GM12878 (cell line): ENCODE data around the gene LCE1D. TPM values are rescaled to one million over a fixed set of nuclear protein-coding genes. Genes with fewer than 3 reads are reported as not detected.

Source experiments
- ATAC-seq: fragments of 200-7000 bp; cut with Tn5 transposase; 3 replicates; pipeline ENCODE4 v1.9.1; 2020; ENCODE audit warnings: mild to moderate bottlenecking, moderate library complexity
- BruUV-seq: library from RNA; stranded (reverse); fragments of 400-500 nt; replicated peaks from 2 replicates; lab custom pipeline; 2021; lab: Mats Ljungman, UMichigan
- CTCF ChIA-PET: fragments of 300-600 bp; sonication (Branson Sonifier 250); formaldehyde crosslinking; extraction: SDS; loops from one replicate; lab custom pipeline; 2021; ENCODE audit warnings: inconsistent platforms; lab: Yijun Ruan, JAX
- POLR2A ChIA-PET: fragments of 350-600 bp; formaldehyde crosslinking; extraction: SDS; loops from one replicate; lab custom pipeline; 2021; ENCODE audit warnings: inconsistent platforms; lab: Charles Lee
- RAD21 ChIA-PET: fragments of 300-600 bp; sonication (Branson Sonifier 250); formaldehyde crosslinking; loops from one replicate; lab custom pipeline; 2023; ENCODE audit warnings: antibody characterized with exemption; ENCODE audit not compliant: unreplicated experiment; lab: Charles Lee
- SMC1A ChIA-PET: fragments of 300-600 bp; sonication (Branson Sonifier 250); formaldehyde crosslinking; loops from one replicate; lab custom pipeline; 2023; ENCODE audit not compliant: unreplicated experiment, uncharacterized antibody; lab: Charles Lee
- DNase-seq: peaks from one replicate; pipeline ENCODE4 v3.0.0-alpha.2; 2011; ENCODE audit warnings: low read depth, low spot score
- FAIRE-seq: peaks from 3 replicates; lab custom pipeline; 2011; peaks lifted over from hg19 to GRCh38; lab: Jason Lieb, UNC
- H2AFZ ChIP-seq: 2 replicates; pipeline ENCODE4 v1.6.0; 2011; ENCODE audit warnings: low read depth, low read length, control low read depth; ENCODE audit not compliant: control insufficient read depth
- H3K27ac ChIP-seq: 2 replicates; pipeline ENCODE4 v1.5.1; 2011; ENCODE audit warnings: control low read depth; ENCODE audit not compliant: control insufficient read depth, insufficient read depth
- H3K27me3 ChIP-seq, 2 experiments: replicated peaks in 1 of 2; 2 replicates each; pipeline versions ENCODE4 v1.6.0 to v1.6.1; 2011; ENCODE audit warnings: low read length in 1 of 2; ENCODE audit not compliant: control insufficient read depth in 2 of 2, insufficient read depth in 2 of 2
- H3K36me3 ChIP-seq, 2 experiments: 2 replicates each; pipeline ENCODE4 v1.5.1; 2011; ENCODE audit warnings: low read length in 1 of 2; ENCODE audit not compliant: control insufficient read depth in 2 of 2, insufficient read depth in 2 of 2
- H3K4me1 ChIP-seq: 2 replicates; pipeline ENCODE4 v1.6.1; 2011; ENCODE audit warnings: mild to moderate bottlenecking, low read length, moderate library complexity, mixed read lengths; ENCODE audit not compliant: control insufficient read depth, insufficient read depth
- H3K4me2 ChIP-seq: 2 replicates; pipeline ENCODE4 v1.6.0; 2011; ENCODE audit warnings: control low read depth; ENCODE audit not compliant: control insufficient read depth, insufficient read depth
- H3K4me3 ChIP-seq: fragments of 200-600 bp; sonication (generic); 2 replicates; pipeline ENCODE4 v1.5.1; 2016
- H3K79me2 ChIP-seq: 2 replicates; pipeline ENCODE4 v1.6.0; 2011; ENCODE audit warnings: low read length; ENCODE audit not compliant: control insufficient read depth, insufficient read depth
- H3K9ac ChIP-seq: 2 replicates; pipeline ENCODE4 v1.8.0; 2011; ENCODE audit warnings: low read length, control low read depth, mixed read lengths; ENCODE audit not compliant: control insufficient read depth, insufficient read depth
- H3K9me3 ChIP-seq: replicated peaks from 3 replicates; pipeline ENCODE4 v1.5.1; 2011; ENCODE audit warnings: mild to moderate bottlenecking, low read length; ENCODE audit not compliant: control insufficient read depth, insufficient read depth
- H4K20me1 ChIP-seq: 2 replicates; pipeline ENCODE4 v1.6.0; 2011; ENCODE audit not compliant: control insufficient read depth, insufficient read depth
- ASH2L ChIP-seq: fragments of 300-600, 200-600 bp; sonication (generic); IDR thresholded peaks from 2 replicates; pipeline ENCODE4 v1.6.1; 2017; ENCODE audit warnings: low read depth, mild to moderate bottlenecking, borderline replicate concordance
- BHLHE40 ChIP-seq, 2 experiments: fragments of 450-650 bp in 1 of 2; IDR thresholded peaks; 2 replicates each; pipeline ENCODE4 v1.6.1; 2011 to 2017; ENCODE audit warnings: low read depth in 2 of 2, borderline replicate concordance in 1 of 2, improper control_type of control experiment in 1 of 2, low read length in 1 of 2, mild to moderate bottlenecking in 1 of 2
- MEF2B ChIP-seq: fragments of 450-650 bp; IDR thresholded peaks from 2 replicates; pipeline ENCODE4 v1.6.1; 2018; ENCODE audit warnings: mild to moderate bottlenecking, moderate library complexity; ENCODE audit not compliant: partially characterized antibody, poor library complexity, severe bottlenecking
- NFYA ChIP-seq: IDR thresholded peaks from 2 replicates; pipeline ENCODE4 v1.6.1; 2011; ENCODE audit warnings: low read depth, mild to moderate bottlenecking, low read length, improper control_type of control experiment, borderline replicate concordance
- RBBP5 ChIP-seq: fragments of 200-600 bp; sonication (generic); conservative IDR thresholded peaks from 2 replicates; pipeline ENCODE4 v1.6.1; 2016
- ZSCAN29 ChIP-seq: fragments of 450-650 bp; IDR thresholded peaks from 2 replicates; pipeline ENCODE4 v1.6.1; 2017; ENCODE audit warnings: mild to moderate bottlenecking, moderate library complexity
- WGBS: methylation state at CpG from one replicate; pipeline ENCODE4 v1.1.6; 2016; ENCODE audit warnings: low lambda C conversion rate; ENCODE audit not compliant: insufficient replicate concordance, insufficient coverage; ENCODE audit errors: missing lambda C conversion rate; 5-methylcytosine and 5-hydroxymethylcytosine counted together
- in situ Hi-C: fragments of 300-500 bp; cut with MboI; formaldehyde crosslinking; loops from 9 replicates; pipeline ENCODE4 v1.14.3; 2018; ENCODE audit warnings: mixed read lengths
- intact Hi-C: fragments of 100-400 bp; cut with micrococcal nuclease; formaldehyde crosslinking; loops from one replicate; pipeline ENCODE4 v1.14.2; 2022; ENCODE audit not compliant: unreplicated experiment
- polyA plus RNA-seq, 11 experiments: library from polyadenylated mRNA; depleted of rRNA in 4 of 11; unstranded in 6 of 11; stranded (reverse) in 5 of 11; fragments of >200 nt; fragmentation: Nextera tagmentation in 4 of 11; fragmentation: Illumina TruSeq in 1 of 11; extraction: Ambion mirVana in 4 of 11; extraction: Trizol in 1 of 11; gene quantifications; 1 replicate in 1 of 11; 2 replicates in 10 of 11; pipeline versions ENCODE4 v1.2.1 to v1.2.3, GENCODE V29; 2011 to 2016; ENCODE audit warnings: inconsistent platforms in 2 of 11, missing spikeins in 2 of 11, low read depth in 1 of 11
- total RNA-seq, 4 experiments: library from RNA; depleted of rRNA in 3 of 4; stranded (reverse); fragments of >200 nt in 3 of 4; fragmentation: Illumina TruSeq in 1 of 4; extraction: Trizol in 1 of 4; gene quantifications; 2 replicates each; pipeline versions ENCODE4 v1.2.1 to v1.2.3, GENCODE V29; 2013 to 2021
- TF ChIP-seq, protein P1 (sequence below), 3 experiments: IDR thresholded peaks in 2 of 3; conservative IDR thresholded peaks in 1 of 3; 2 replicates each; pipeline ENCODE4 v1.5.1; 2011; ENCODE audit warnings: low read depth in 3 of 3, low read length in 3 of 3, mild to moderate bottlenecking in 3 of 3, control low read depth in 2 of 3, moderate library complexity in 2 of 3, inconsistent platforms in 1 of 3, mixed read lengths in 1 of 3; ENCODE audit not compliant: control insufficient read depth in 2 of 3, insufficient read depth in 1 of 3; ENCODE audit errors: extremely low read depth in 1 of 3
- TF ChIP-seq, protein P2 (sequence below): fragments of 450-650 bp; formaldehyde crosslinking; IDR thresholded peaks from 2 replicates; pipeline ENCODE4 v1.4.0; 2022; ENCODE audit warnings: mild to moderate bottlenecking, moderate library complexity
- TF ChIP-seq, protein P3 (sequence below): IDR thresholded peaks from 2 replicates; pipeline ENCODE4 v1.6.1; 2012; ENCODE audit warnings: low read depth, low read length, improper control_type of control experiment

The LCE1D gene
- total and polyA plus RNA-seq, 10 of the 15 experiments (the other 5 are each of a cell fraction or from before 2014, with no cell fraction given) = not detected

DNA sequence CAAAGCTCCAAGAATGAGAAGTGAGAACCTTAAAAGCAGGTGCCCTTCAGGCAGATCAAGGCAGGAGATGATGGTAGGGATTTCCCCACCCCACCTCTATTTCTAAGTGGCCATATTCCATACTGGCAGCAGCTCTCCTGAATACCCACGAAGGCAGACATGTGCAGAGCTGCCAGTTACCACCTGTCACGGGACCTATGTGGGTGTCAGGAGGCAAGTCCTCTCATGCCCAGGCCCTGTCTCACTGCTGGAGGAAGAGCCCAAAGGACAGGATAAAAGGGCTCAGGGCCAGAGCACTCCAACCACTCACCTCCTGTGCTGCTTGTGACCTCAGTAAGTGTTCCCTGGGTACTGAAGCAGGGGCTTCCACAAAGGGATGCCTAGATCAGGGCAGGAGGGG is 14.5 kb downstream of the LCE1D start:
- SMC1A ChIA-PET = no interaction called here
- Histone ChIP-seq H3K27ac (no peak overlapping the region), H3K4me2 (no peak overlapping the region), H2AFZ (no peak overlapping the region), H3K27me3 (peaks cover 0 to 5% of the 10 kb centered on the region in 2 experiments; a peak in 1 of 4 replicates), H3K36me3 (no peaks in the 10 kb centered on the region), H4K20me1 (no peaks in the 10 kb centered on the region), H3K9me3 (no peaks in the 10 kb centered on the region), H3K4me3 (no peak overlapping the region), H3K4me1 (no peaks in the 10 kb centered on the region), H3K9ac (no peak overlapping the region), H3K79me2 (no peaks in the 10 kb centered on the region)
- intact Hi-C loops (no loop called here), in situ Hi-C loops (no loop called here)
- RAD21 ChIA-PET = no interaction called here
- DNase-seq = no peak
- TF ChIP-seq BHLHE40 (IDR thresholded peaks at IDR 0.05; ENCODE audit: borderline replicate concordance in 1 of 2, low read depth in 2 of 2, low read length in 1 of 2) (peak in 1 of 2 experiments; percentile 19; a peak in 1 of 4 replicates), ZSCAN29 (no peak)
- no TSS peak for BruUV-seq
- 0% methylated on average over 2 of the region's 2 CpGs for WGBS
- FAIRE-seq = no peak
- CTCF ChIA-PET = no interaction called here
- peak; percentile 57 for ATAC-seq
- POLR2A ChIA-PET = no interaction called here

DNA sequence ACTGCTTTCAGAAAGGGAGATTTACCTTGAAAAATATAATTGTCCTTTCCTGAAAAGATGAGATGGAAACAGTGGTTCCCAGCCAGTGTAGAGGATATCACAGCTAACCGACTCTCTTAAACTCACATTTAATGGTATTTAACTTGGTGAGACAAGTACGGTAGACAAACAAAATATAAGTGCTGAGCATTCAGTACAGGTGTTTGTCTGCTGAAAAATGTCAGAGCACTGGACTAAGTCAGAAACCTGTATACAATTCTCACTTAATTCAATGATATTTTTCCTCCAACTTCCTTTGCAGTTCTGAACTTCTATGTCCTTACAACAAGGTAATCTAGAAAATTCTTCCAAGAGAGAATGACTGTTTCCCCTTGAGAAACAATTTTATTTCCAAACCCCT is 15.2 kb downstream of the LCE1D start, which contains the start of gene LCE1B:
Gene LCE1B (plus strand): TSS at position 301 of the 400 bp plus-strand sequence. CDS start 476 bp downstream, outside the sequence.
- DNase-seq = no peak
- Histone ChIP-seq H3K27me3 (peaks cover 0 to 5% of the 10 kb centered on the region in 2 experiments; a peak in 1 of 4 replicates), H2AFZ (no peak within 1 kb of the TSS), H3K36me3 (no peaks in the 10 kb centered on the region), H3K27ac (no peak within 1 kb of the TSS), H3K9ac (no peak within 1 kb of the TSS), H4K20me1 (no peaks in the 10 kb centered on the region), H3K4me2 (no peak within 1 kb of the TSS), H3K4me3 (no peak within 1 kb of the TSS), H3K9me3 (no peaks in the 10 kb centered on the region), H3K4me1 (no peaks in the 10 kb centered on the region), H3K79me2 (no peaks in the 10 kb centered on the region)
- intact Hi-C loops = no loop called here
- BruUV-seq = no TSS peak
- WGBS = 48% methylated on average over 2 of the region's 2 CpGs
- no peak for FAIRE-seq
- ChIA-PET SMC1A (no interaction called here), RAD21 (no interaction called here), CTCF (no interaction called here), POLR2A (no interaction called here)
- in situ Hi-C loops = no loop called here
- ATAC-seq = no peak
- TF ChIP-seq, protein P1, sequence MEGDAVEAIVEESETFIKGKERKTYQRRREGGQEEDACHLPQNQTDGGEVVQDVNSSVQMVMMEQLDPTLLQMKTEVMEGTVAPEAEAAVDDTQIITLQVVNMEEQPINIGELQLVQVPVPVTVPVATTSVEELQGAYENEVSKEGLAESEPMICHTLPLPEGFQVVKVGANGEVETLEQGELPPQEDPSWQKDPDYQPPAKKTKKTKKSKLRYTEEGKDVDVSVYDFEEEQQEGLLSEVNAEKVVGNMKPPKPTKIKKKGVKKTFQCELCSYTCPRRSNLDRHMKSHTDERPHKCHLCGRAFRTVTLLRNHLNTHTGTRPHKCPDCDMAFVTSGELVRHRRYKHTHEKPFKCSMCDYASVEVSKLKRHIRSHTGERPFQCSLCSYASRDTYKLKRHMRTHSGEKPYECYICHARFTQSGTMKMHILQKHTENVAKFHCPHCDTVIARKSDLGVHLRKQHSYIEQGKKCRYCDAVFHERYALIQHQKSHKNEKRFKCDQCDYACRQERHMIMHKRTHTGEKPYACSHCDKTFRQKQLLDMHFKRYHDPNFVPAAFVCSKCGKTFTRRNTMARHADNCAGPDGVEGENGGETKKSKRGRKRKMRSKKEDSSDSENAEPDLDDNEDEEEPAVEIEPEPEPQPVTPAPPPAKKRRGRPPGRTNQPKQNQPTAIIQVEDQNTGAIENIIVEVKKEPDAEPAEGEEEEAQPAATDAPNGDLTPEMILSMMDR (IDR thresholded peaks at IDR 0.05 in 2 of 3, conservative IDR thresholded peaks at IDR 0.05 in 1 of 3; ENCODE audit: control insufficient read depth in 2 of 3, extremely low read depth in 1 of 3, insufficient read depth in 1 of 3, low read depth in 3 of 3, low read length in 3 of 3) = no peak
- TF ChIP-seq, protein P2, sequence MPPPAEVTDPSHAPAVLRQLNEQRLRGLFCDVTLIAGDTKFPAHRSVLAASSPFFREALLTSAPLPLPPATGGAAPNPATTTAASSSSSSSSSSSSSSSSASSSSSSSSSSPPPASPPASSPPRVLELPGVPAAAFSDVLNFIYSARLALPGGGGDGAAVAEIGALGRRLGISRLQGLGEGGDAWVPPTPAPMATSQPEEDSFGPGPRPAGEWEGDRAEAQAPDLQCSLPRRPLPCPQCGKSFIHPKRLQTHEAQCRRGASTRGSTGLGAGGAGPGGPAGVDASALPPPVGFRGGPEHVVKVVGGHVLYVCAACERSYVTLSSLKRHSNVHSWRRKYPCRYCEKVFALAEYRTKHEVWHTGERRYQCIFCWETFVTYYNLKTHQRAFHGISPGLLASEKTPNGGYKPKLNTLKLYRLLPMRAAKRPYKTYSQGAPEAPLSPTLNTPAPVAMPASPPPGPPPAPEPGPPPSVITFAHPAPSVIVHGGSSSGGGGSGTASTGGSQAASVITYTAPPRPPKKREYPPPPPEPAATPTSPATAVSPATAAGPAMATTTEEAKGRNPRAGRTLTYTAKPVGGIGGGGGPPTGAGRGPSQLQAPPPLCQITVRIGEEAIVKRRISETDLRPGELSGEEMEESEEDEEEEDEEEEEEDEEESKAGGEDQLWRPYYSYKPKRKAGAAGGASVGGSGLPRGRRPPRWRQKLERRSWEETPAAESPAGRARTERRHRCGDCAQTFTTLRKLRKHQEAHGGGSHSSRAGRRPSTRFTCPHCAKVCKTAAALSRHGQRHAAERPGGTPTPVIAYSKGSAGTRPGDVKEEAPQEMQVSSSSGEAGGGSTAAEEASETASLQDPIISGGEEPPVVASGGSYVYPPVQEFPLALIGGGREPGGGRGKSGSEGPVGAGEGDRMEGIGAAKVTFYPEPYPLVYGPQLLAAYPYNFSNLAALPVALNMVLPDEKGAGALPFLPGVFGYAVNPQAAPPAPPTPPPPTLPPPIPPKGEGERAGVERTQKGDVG (CRISPR knock-in tag) = no peak
- no peak for TF ChIP-seq NFYA
- TF ChIP-seq ASH2L = no peak
- TF ChIP-seq RBBP5 = no peak
- TF ChIP-seq MEF2B = no peak
- TF ChIP-seq, protein P3, sequence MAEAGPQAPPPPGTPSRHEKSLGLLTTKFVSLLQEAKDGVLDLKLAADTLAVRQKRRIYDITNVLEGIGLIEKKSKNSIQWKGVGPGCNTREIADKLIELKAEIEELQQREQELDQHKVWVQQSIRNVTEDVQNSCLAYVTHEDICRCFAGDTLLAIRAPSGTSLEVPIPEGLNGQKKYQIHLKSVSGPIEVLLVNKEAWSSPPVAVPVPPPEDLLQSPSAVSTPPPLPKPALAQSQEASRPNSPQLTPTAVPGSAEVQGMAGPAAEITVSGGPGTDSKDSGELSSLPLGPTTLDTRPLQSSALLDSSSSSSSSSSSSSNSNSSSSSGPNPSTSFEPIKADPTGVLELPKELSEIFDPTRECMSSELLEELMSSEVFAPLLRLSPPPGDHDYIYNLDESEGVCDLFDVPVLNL = no peak
